Thoracic aorta (tissue), 2 donors: ENCODE results near the gene ATF7IP. TPM values are rescaled to one million over a fixed set of nuclear protein-coding genes. Genes with fewer than 3 reads are reported as not detected.
A peak's percentile ranks its signal among the peaks of the same experiment; 100 is the strongest.
"Not testable (repeated sequence)": the region's sequence is repeated elsewhere in the genome, so short reads cannot be mapped to it uniquely, and the experiment has no call there.

ENCODE experiments used
- ATAC-seq: fragments of 150-250 bp; one replicate; pipeline ENCODE4 v1.8.0; 2017; ENCODE audit warnings: low read depth; ENCODE audit not compliant: insufficient number of reproducible peaks, low FRiP score
- DNase-seq: peaks from one replicate; pipeline ENCODE4 v3.0.0-alpha.2; 2020; ENCODE audit warnings: low spot score
- H3K27ac ChIP-seq, 2 donors: fragments of 200-600 bp; sonication (generic); 1 replicate in 1 of 2; 2 replicates in 1 of 2; pipeline ENCODE4 v1.5.1; 2016; ENCODE audit warnings: mild to moderate bottlenecking in 2 of 2, moderate library complexity in 2 of 2
- H3K27me3 ChIP-seq: fragments of 200-600 bp; sonication (generic); replicated peaks from 2 replicates; pipeline ENCODE4 v1.6.0; 2016; ENCODE audit warnings: mild to moderate bottlenecking; ENCODE audit not compliant: insufficient read depth
- H3K36me3 ChIP-seq: fragments of 200-600 bp; sonication (generic); one replicate; pipeline ENCODE4 v1.5.1; 2016
- H3K4me1 ChIP-seq, 2 donors: fragments of 200-600 bp; sonication (generic); 1 replicate in 1 of 2; 2 replicates in 1 of 2; pipeline versions ENCODE4 v1.5.1 to v1.6.0; 2016; ENCODE audit warnings: low read depth in 2 of 2, mild to moderate bottlenecking in 1 of 2; ENCODE audit not compliant: control insufficient read depth in 1 of 2
- H3K4me3 ChIP-seq: fragments of 200-600 bp; sonication (generic); 2 replicates; pipeline ENCODE4 v1.5.1; 2016; ENCODE audit warnings: mild to moderate bottlenecking
- H3K9me3 ChIP-seq: fragments of 200-600 bp; sonication (generic); 2 replicates; pipeline ENCODE4 v1.5.1; 2016
- CTCF ChIP-seq: fragments of 200-600 bp; sonication (generic); IDR thresholded peaks from one replicate; pipeline ENCODE4 v1.5.1; 2019; ENCODE audit warnings: antibody characterized with exemption
- total RNA-seq, 2 donors: library from RNA; depleted of rRNA; stranded (reverse); fragments of >200 nt; gene quantifications; one replicate each; pipeline versions ENCODE4 v1.1.0 to v1.2.3, GENCODE V29; 2016

ATF7IP gene
- total RNA-seq, 2 donors from 2014 or later: 41.0 to 41.7 TPM

GRCh38 chr12:14395074-14395778 is 29.7 kb downstream of the ATF7IP start:
- ATAC-seq: no peak
- H3K27ac ChIP-seq: peak overlapping the region; percentile 53 to 54
- H3K4me1 ChIP-seq: peaks cover 33 to 59% of the 10 kb centered on the region in 2 donors

GRCh38 chr12:14396071-14396470 is 30.6 kb downstream of the ATF7IP start:
- TF ChIP-seq CTCF: no peak
- H3K9me3 ChIP-seq: peaks cover 6% of the 10 kb centered on the region
- DNase-seq: no peak
- ATAC-seq: no peak
- peaks cover 31 to 51% of the 10 kb centered on the region in 2 donors for H3K4me1 ChIP-seq
- no peaks in the 10 kb centered on the region for H3K27me3 ChIP-seq
- H3K27ac ChIP-seq: peak overlapping the region; percentile 24 to 62
- H3K36me3 ChIP-seq: no peaks in the 10 kb centered on the region
- H3K4me3 ChIP-seq: no peak overlapping the region

More at GRCh38 chr12:14395074-14395778, 29.7 kb downstream of the ATF7IP start:
- Histone ChIP-seq H3K27me3 (no peaks in the 10 kb centered on the region), H3K9me3 (peaks cover 6% of the 10 kb centered on the region), H3K36me3 (no peaks in the 10 kb centered on the region), H3K4me3 (peak overlapping the region; percentile 39)
- DNase-seq: no peak
- TF ChIP-seq CTCF: no peak

- ATAC-seq: no peak
- H3K27ac ChIP-seq: no peak overlapping the region
- DNase-seq: no peak
- no peak for TF ChIP-seq CTCF
- no peaks in the 10 kb centered on the region for H3K36me3 ChIP-seq
- H3K27me3 ChIP-seq: no peaks in the 10 kb centered on the region
- no peak overlapping the region for H3K4me3 ChIP-seq
- H3K9me3 ChIP-seq: peaks cover 6% of the 10 kb centered on the region
- peaks cover 27 to 37% of the 10 kb centered on the region in 2 donors for H3K4me1 ChIP-seq
These were observed 34.4 kb downstream of the ATF7IP start for GRCh38 chr12:14399871-14400270.

- no peaks in the 10 kb centered on the region for H3K36me3 ChIP-seq
- peaks cover 29 to 32% of the 10 kb centered on the region in 2 donors for H3K4me1 ChIP-seq
- H3K4me3 ChIP-seq: no peak overlapping the region
- H3K27ac ChIP-seq: no peak overlapping the region
- H3K27me3 ChIP-seq: no peaks in the 10 kb centered on the region
- no peak for DNase-seq
- TF ChIP-seq CTCF: no peak
- H3K9me3 ChIP-seq: peaks cover 6% of the 10 kb centered on the region
- ATAC-seq: no peak
These were observed 35.1 kb downstream of the ATF7IP start for GRCh38 chr12:14400599-14400998.

- not testable (repeated sequence) for DNase-seq, H3K36me3 ChIP-seq, H3K9me3 ChIP-seq, H3K27me3 ChIP-seq, H3K27ac ChIP-seq, ATAC-seq, H3K4me3 ChIP-seq
- peaks cover 24 to 31% of the 10 kb centered on the region in 2 donors for H3K4me1 ChIP-seq
These were observed 35.8 kb downstream of the ATF7IP start for GRCh38 chr12:14401267-14401666.

GRCh38 chr12:14402697-14403096 is 37.2 kb downstream of the ATF7IP start:
- ATAC-seq (no peak), DNase-seq (no peak)
- H3K4me1 ChIP-seq: peaks cover 18 to 20% of the 10 kb centered on the region in 2 donors
- H3K27ac ChIP-seq: peak overlapping the region in 1 of 2 donors; percentile 32
- no peak overlapping the region for H3K4me3 ChIP-seq
- H3K9me3 ChIP-seq: peaks cover 6% of the 10 kb centered on the region
- H3K27me3 ChIP-seq: no peaks in the 10 kb centered on the region
- no peaks in the 10 kb centered on the region for H3K36me3 ChIP-seq
- TF ChIP-seq CTCF: no peak
